ENCODE results near the gene GGN. TPM values are rescaled to one million over a fixed set of nuclear protein-coding genes. Genes with fewer than 3 reads are reported as not detected.

The GGN gene
- total RNA-seq, 1 experiment from 2014 or later, result 1.5 TPM

- no peak overlapping the region for H3K4me2 ChIP-seq (ENCODE audit: insufficient read depth, insufficient read length, low read length)
- no peak overlapping the region for H4K8ac ChIP-seq (replicated peaks; ENCODE audit: insufficient read length, low read depth, low read length)
- Mint-ChIP-seq H3K36me3 (ENCODE audit: insufficient read depth in 1 of 3, low read depth in 3 of 3) (peaks cover 0 to 3% (median 0%) of the 10 kb centered on the region in 3 experiments; a peak in 2 of 7 replicates), H3K4me1 (peaks cover 5 to 6% of the 10 kb centered on the region in 2 experiments; a peak in 2 of 4 replicates), H3K27me3 (ENCODE audit: low read depth) (peaks cover 54% of the 10 kb centered on the region), H3K9me3 (peaks cover 3 to 7% of the 10 kb centered on the region in 2 experiments; a peak in 2 of 5 replicates), H3K27ac (no peak overlapping the region), H3K4me3 (no peak overlapping the region)
- no peaks in the 10 kb centered on the region for H3K27me3 ChIP-seq (ENCODE audit: insufficient read depth, low read length)
- H3K56ac ChIP-seq (ENCODE audit: insufficient read length, low read depth, low read length), result no peak overlapping the region
- H3K4ac ChIP-seq (ENCODE audit: low read depth, low read length), result no peak overlapping the region
- no peaks in the 10 kb centered on the region for H3K79me2 ChIP-seq (ENCODE audit: insufficient read depth, low read length)
- no peak overlapping the region for H3K9ac ChIP-seq (ENCODE audit: extremely low read depth, insufficient read length, low read length)
- TF ChIP-seq, protein P1, sequence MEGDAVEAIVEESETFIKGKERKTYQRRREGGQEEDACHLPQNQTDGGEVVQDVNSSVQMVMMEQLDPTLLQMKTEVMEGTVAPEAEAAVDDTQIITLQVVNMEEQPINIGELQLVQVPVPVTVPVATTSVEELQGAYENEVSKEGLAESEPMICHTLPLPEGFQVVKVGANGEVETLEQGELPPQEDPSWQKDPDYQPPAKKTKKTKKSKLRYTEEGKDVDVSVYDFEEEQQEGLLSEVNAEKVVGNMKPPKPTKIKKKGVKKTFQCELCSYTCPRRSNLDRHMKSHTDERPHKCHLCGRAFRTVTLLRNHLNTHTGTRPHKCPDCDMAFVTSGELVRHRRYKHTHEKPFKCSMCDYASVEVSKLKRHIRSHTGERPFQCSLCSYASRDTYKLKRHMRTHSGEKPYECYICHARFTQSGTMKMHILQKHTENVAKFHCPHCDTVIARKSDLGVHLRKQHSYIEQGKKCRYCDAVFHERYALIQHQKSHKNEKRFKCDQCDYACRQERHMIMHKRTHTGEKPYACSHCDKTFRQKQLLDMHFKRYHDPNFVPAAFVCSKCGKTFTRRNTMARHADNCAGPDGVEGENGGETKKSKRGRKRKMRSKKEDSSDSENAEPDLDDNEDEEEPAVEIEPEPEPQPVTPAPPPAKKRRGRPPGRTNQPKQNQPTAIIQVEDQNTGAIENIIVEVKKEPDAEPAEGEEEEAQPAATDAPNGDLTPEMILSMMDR (conservative IDR thresholded peaks at IDR 0.05), result no peak
- H2BK5ac ChIP-seq (ENCODE audit: insufficient read length, low read length), result no peak overlapping the region
- no peaks in the 10 kb centered on the region for H3K79me1 ChIP-seq (ENCODE audit: insufficient read depth, low read depth, low read length, poor library complexity, severe bottlenecking)
- H2AFZ ChIP-seq (ENCODE audit: low read length), result no peak overlapping the region
- no peak overlapping the region for H3K14ac ChIP-seq (ENCODE audit: insufficient read depth, low read length)
- H3K4me1 ChIP-seq (ENCODE audit: insufficient read depth, low read length), result no peaks in the 10 kb centered on the region
- H3K27ac ChIP-seq (ENCODE audit: insufficient read length, low read depth, low read length), result no peak overlapping the region
- H2BK20ac ChIP-seq (ENCODE audit: low read depth, low read length, poor library complexity, severe bottlenecking), result no peak overlapping the region
- H3K23ac ChIP-seq (ENCODE audit: insufficient read length, low read depth, low read length), result no peak overlapping the region
- H2BK120ac ChIP-seq (ENCODE audit: low read depth, low read length, poor library complexity, severe bottlenecking), result no peak overlapping the region
- no peak overlapping the region for H2BK12ac ChIP-seq (ENCODE audit: insufficient read length, low read depth, low read length)
- no peak overlapping the region for H3K18ac ChIP-seq (ENCODE audit: insufficient read length, low read depth, low read length)
- no peak overlapping the region for H4K91ac ChIP-seq (ENCODE audit: insufficient read length, low read depth, low read length)
- peaks cover 5% of the 10 kb centered on the region for H3K23me2 ChIP-seq (ENCODE audit: insufficient read length, low read depth, low read length, poor library complexity, severe bottlenecking)
- H4K20me1 ChIP-seq (ENCODE audit: control insufficient read depth, insufficient read depth, insufficient read length), result no peaks in the 10 kb centered on the region
- H3K9me3 ChIP-seq (ENCODE audit: control insufficient read depth, low read depth, low read length), result no peaks in the 10 kb centered on the region
- H2BK15ac ChIP-seq (ENCODE audit: low read depth, low read length), result no peak overlapping the region
- no peak for DNase-seq
- H2AK5ac ChIP-seq (ENCODE audit: insufficient read length, low read length), result no peak overlapping the region
- no peak overlapping the region for H3T11ph ChIP-seq (ENCODE audit: low read length)
- no peak overlapping the region for H4K5ac ChIP-seq (ENCODE audit: insufficient read length, low read depth, low read length)
- no CpG with 5 or more reads among the region's 2 CpGs for WGBS (ENCODE audit: extremely low coverage, insufficient read length, low lambda C conversion rate)
Measured at GRCh38 chr19:38369584-38369983, 18.2 kb downstream of the GGN start.

All from H9 (cell line).